Activated T-cell treated with anti-CD3 and anti-CD28 coated beads, Interleukin-2, amount 50 U/mL, for 4 hours (primary cell): ENCODE data around the gene STRIP2. TPM values are rescaled to one million over a fixed set of nuclear protein-coding genes. Genes with fewer than 3 reads are reported as not detected.
"Not testable (repeated sequence)": the region's sequence is repeated elsewhere in the genome, so short reads cannot be mapped to it uniquely, and the experiment has no call there.

ENCODE experiments used
- ATAC-seq, 2 donors: fragments of 200-7000 bp; cut with Tn5 transposase; one replicate each; pipeline ENCODE4 v1.10.0; 2021
- DNase-seq: peaks from one replicate; pipeline ENCODE4 v3.0.0-alpha.2; 2020
- H3K27me3 Mint-ChIP-seq: one replicate; pipeline ENCODE4 v1.8.0; 2021; ENCODE audit warnings: low read depth, mixed read lengths
- H3K36me3 Mint-ChIP-seq: one replicate; pipeline ENCODE4 v1.8.0; 2022; ENCODE audit warnings: mixed read lengths; ENCODE audit not compliant: insufficient read depth
- H3K4me1 Mint-ChIP-seq: one replicate; pipeline ENCODE4 v1.8.0; 2021; ENCODE audit warnings: low read depth, mixed read lengths
- H3K4me3 Mint-ChIP-seq: one replicate; pipeline ENCODE4 v1.8.0; 2021; ENCODE audit warnings: mild to moderate bottlenecking, moderate library complexity, mixed read lengths
- H3K9me3 Mint-ChIP-seq: one replicate; pipeline ENCODE4 v1.8.0; 2021; ENCODE audit warnings: mixed read lengths
- total RNA-seq, 3 donors: library from RNA; stranded (reverse); gene quantifications; one replicate each; pipeline ENCODE4 v1.2.1, GENCODE V29; 2021

Gene STRIP2
- total RNA-seq, 3 donors from 2014 or later = 51.6 to 64.1 (median 56.1) TPM

DNA sequence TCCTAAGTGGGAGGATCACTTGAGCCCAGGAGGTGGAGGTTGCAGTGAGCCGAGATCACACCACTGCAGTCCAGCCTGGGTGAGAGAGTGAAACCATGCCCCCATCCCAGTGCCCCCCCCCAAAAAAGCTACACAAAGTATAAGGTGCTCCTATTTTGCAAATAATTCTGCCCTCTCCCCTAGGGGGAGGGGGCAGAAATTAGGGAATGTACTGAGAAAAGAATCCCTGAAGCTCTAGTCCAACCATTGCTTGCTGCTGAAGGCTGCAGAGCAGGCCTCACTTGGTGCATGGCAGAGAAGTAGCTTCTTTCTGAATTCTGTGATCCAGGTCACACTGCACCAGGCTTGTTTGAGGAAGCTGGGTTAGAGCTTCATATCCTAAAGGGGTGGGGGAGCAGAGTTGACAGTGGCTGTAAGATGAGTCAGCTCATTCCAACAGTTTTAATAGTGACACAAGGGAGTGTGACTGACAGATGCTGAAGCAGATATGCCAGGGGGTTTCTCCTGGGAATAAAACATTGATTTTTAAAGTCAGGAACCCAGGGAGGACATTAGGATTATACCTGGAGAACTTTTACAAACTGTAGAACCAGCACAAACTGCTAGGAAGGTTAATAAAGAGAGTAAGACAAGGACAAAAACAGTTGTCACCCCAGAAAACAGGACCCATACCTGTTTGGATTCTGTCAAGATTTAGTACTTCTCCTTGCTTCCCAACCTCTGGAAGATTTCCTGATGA is 32.8 kb upstream of the STRIP2 start:
- no peak for DNase-seq
- Mint-ChIP-seq H3K36me3 (peaks cover 18% of the 10 kb centered on the region), H3K27me3 (no peaks in the 10 kb centered on the region), H3K4me3 (no peak overlapping the region), H3K4me1 (no peaks in the 10 kb centered on the region), H3K9me3 (no peaks in the 10 kb centered on the region)
- no peak for ATAC-seq

DNA sequence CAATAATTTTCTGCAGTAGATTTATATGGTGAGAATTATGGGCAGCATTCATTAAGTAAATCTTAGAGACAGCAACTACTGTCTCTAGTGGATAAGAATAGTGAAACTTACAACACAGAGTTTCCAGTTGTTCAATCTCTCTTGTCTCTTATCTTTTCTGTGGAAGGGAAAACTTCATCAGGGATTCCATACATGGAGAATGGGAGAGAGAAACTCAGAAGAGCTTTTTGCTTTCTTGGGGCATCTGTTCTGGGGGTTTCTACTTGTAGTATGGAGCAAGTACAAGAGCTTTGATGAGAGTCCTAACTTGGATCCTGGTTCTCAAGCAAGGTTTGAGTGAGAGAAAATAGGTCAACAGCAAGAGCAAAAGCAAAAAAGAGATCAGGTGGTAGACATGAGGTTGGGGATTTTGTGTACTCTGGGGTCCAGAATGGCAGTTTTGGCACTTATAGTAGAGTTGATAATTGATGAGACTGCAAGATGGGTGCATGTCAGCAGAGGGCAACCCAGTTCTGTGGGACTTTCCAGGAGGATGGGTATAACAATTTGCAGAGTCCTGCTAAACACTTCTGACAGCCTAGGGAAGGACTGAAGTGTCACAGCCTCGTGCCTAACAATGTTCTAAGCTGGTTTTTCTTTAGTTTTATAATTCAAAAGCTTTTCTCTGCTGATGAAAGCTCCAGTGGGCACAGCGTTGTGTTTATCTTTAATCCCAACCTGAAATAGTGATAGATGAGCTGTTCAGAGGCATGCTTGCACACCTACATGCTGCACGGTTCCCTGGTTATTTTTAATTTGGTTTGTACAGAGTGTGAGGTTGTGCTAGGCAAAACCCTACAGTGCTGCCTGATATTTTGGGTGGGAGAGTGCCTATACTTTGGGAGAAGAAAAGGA is 32.0 kb upstream of the STRIP2 start:
- Mint-ChIP-seq H3K4me1 (no peaks in the 10 kb centered on the region), H3K36me3 (peaks cover 16% of the 10 kb centered on the region), H3K9me3 (no peaks in the 10 kb centered on the region), H3K27me3 (no peaks in the 10 kb centered on the region), H3K4me3 (no peak overlapping the region)
- no peak for DNase-seq
- peak; percentile 43 to 54 for ATAC-seq

DNA sequence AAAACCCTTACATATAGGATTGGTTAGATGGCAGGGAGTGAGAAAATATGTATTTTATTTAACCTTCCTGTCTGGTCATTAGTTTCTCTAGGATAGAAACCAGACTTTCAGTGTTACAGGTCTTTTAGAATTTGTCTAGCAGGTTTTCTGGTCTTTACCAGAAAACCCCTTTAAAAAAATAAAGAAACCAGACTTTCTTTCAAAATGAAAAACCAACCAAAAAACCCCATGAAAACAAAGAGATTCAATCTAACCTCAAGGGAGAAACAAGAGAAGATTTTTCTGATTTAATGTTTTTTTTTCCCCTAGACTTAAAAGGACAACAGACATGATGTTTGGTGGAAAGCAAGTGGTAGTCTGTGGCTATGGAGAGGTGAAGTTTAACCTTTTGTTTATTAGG is 28.7 kb upstream of the STRIP2 start:
- no peaks in the 10 kb centered on the region for H3K27me3 Mint-ChIP-seq
- H3K36me3 Mint-ChIP-seq = peaks cover 35% of the 10 kb centered on the region
- ATAC-seq = no peak
- DNase-seq = no peak
- no peaks in the 10 kb centered on the region for H3K9me3 Mint-ChIP-seq
- no peak overlapping the region for H3K4me3 Mint-ChIP-seq
- H3K4me1 Mint-ChIP-seq = no peaks in the 10 kb centered on the region

DNA sequence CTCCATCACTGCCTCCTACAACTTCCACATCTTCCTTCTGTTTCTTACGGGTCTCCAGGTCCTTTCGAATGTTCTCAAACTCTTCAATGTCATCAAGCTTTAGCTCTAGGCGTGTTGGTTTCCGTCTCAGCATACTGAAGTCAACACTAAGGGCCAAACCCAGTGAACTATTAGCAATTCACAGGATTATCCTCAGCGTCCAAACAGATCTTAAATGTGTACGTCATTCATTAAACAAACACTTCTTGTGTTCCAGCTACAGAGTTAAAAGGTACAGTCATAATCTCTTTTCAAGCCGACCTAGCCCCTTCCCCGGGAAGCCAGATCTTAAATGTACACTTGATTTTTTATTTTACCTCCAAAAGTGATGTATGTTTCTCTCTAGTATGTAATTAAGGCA is 24.0 kb upstream of the STRIP2 start:
- not testable (repeated sequence) for H3K4me3 Mint-ChIP-seq, ATAC-seq, H3K27me3 Mint-ChIP-seq, H3K9me3 Mint-ChIP-seq, DNase-seq, H3K4me1 Mint-ChIP-seq
- peaks cover 49% of the 10 kb centered on the region for H3K36me3 Mint-ChIP-seq

DNA sequence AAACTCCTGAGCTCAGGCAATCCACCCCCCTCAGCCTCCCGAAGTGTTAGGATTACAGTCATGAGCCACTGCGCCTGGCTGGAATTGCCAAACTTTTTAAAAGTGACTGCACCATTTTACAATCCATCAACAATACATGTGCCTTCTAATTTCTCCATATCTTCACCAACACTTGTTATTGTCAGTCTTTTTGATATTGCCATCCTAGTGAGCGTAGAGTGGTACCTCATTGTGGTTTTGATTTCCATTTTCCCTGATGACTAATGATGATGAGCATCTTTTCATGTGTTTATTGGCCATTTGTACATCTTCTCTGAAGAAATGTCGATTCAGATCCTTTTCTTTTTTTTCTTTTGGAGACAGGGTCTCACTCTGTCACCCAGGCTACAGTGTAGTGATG is 21.7 kb upstream of the STRIP2 start:
- Mint-ChIP-seq H3K27me3 (no peaks in the 10 kb centered on the region), H3K4me1 (no peaks in the 10 kb centered on the region), H3K9me3 (peaks cover 4% of the 10 kb centered on the region), H3K36me3 (peaks cover 45% of the 10 kb centered on the region), H3K4me3 (no peak overlapping the region)
- no peak for DNase-seq
- no peak for ATAC-seq

- no peak for DNase-seq
- Mint-ChIP-seq H3K4me1 (no peaks in the 10 kb centered on the region), H3K9me3 (peaks cover 4% of the 10 kb centered on the region), H3K36me3 (peaks cover 18% of the 10 kb centered on the region), H3K27me3 (no peaks in the 10 kb centered on the region), H3K4me3 (no peak overlapping the region)
- ATAC-seq = no peak
Measured at GRCh38 chr7:129417073-129417472, 17.2 kb upstream of the STRIP2 start.

- Mint-ChIP-seq H3K27me3 (no peaks in the 10 kb centered on the region), H3K9me3 (no peaks in the 10 kb centered on the region), H3K36me3 (peaks cover 27% of the 10 kb centered on the region), H3K4me3 (no peak overlapping the region), H3K4me1 (peaks cover 2% of the 10 kb centered on the region)
- no peak for DNase-seq
- no peak for ATAC-seq
Measured at GRCh38 chr7:129421717-129422250, 12.4 kb upstream of the STRIP2 start.

DNA sequence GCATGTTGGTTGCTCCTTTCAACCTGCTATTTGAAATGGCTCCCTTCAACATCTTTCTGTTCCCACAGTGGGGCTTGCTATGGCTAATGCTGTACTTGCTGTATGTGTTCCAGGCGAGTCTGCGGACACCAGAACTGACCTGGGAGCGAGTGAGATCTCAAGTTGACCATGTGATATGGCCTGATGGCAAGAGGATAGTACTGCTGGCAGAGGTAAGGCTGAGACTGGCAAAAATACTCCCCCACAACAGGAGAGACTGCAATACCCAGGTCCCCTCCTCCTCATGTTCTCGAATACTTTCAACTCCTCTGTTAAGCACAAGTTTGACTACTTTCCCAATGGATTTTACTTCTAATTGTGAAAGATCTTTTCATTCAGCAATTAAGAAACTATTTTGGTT is 11.5 kb upstream of the STRIP2 start:
- Mint-ChIP-seq H3K27me3 (no peaks in the 10 kb centered on the region), H3K4me3 (no peak overlapping the region), H3K36me3 (peaks cover 32% of the 10 kb centered on the region), H3K4me1 (peaks cover 2% of the 10 kb centered on the region), H3K9me3 (no peaks in the 10 kb centered on the region)
- ATAC-seq (no peak), DNase-seq (no peak)

DNA sequence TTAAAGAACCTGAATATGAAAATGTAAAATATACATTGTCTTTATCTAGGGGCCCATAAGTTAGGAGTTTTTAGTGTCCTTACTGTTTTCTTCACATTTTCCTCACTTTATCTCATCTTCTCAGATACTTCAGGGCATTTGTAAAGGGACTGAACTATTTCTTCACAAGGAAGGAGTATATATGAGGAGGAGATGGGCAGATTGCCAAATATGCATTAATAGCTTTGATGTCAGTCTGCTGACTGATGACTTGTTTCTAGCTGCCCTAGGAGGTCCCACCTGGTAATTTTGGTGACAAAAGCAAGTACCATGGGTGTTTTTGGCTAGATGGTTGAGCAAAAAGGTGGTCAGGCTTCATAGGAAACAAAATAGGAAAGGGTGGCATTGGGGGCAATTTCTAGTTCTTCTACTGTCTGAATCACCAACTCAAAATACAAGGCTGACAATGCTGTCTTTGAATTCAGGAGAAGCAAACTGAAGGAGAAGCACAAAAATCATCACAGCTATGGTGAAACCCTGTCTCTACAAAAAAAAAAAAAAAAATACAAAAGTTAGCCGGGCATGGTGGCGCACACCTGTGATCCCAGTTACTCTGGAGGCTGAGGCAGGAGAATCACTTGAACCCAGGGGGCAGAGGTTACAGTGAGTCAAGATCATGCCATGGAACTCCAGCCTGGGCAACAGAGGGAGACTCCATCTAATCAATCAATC is 10.4 kb upstream of the STRIP2 start:
- ATAC-seq (no peak), DNase-seq (no peak)
- Mint-ChIP-seq H3K9me3 (no peaks in the 10 kb centered on the region), H3K4me1 (peaks cover 2% of the 10 kb centered on the region), H3K36me3 (peaks cover 39% of the 10 kb centered on the region), H3K4me3 (no peak overlapping the region), H3K27me3 (no peaks in the 10 kb centered on the region)

- H3K4me3 Mint-ChIP-seq = no peak overlapping the region
- peaks cover 2% of the 10 kb centered on the region for H3K4me1 Mint-ChIP-seq
- no peaks in the 10 kb centered on the region for H3K27me3 Mint-ChIP-seq
- DNase-seq (no peak), ATAC-seq (no peak)
- no peaks in the 10 kb centered on the region for H3K9me3 Mint-ChIP-seq
- H3K36me3 Mint-ChIP-seq = peaks cover 39% of the 10 kb centered on the region
Measured at GRCh38 chr7:129426482-129426881, 7.8 kb upstream of the STRIP2 start.

DNA sequence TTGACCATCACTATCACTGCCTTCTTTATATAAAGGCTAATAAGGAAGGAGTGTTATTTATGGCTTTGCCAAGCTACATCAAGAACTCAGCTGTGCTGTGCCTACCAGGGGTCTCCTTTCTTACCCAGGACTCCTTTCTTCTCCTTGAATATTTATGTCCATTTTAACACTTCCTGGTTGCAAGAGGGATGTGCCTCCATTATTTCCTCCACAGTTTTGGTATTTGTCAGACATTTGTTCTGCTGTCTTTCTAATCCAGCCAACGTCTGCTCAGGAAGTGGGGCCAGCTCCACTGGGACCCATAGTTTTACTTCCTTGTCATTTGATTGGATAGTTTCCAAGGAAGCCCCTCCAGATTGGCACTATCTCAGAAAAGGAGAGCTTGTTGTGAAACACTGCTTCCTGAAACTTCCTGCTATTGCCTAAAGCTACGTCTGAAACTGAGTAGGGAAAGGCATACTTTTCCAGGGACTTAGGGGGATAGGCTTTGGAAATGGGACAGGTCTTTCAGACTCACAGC is 6.6 kb upstream of the STRIP2 start:
- peaks cover 2% of the 10 kb centered on the region for H3K4me1 Mint-ChIP-seq
- no peak for DNase-seq
- H3K4me3 Mint-ChIP-seq = no peak overlapping the region
- H3K36me3 Mint-ChIP-seq = peaks cover 35% of the 10 kb centered on the region
- ATAC-seq = no peak
- peaks cover under 1% of the 10 kb centered on the region for H3K27me3 Mint-ChIP-seq
- H3K9me3 Mint-ChIP-seq = no peaks in the 10 kb centered on the region

- peaks cover 16% of the 10 kb centered on the region for H3K27me3 Mint-ChIP-seq
- no peaks in the 10 kb centered on the region for H3K9me3 Mint-ChIP-seq
- H3K4me3 Mint-ChIP-seq = no peak overlapping the region
- DNase-seq (no peak), ATAC-seq (no peak)
- peaks cover 30% of the 10 kb centered on the region for H3K36me3 Mint-ChIP-seq
- H3K4me1 Mint-ChIP-seq = peaks cover 25% of the 10 kb centered on the region
Measured at GRCh38 chr7:129431911-129432643, 2.2 kb upstream of the STRIP2 start.

- no peak for DNase-seq
- peaks cover 16% of the 10 kb centered on the region for H3K27me3 Mint-ChIP-seq
- peaks cover 15% of the 10 kb centered on the region for H3K36me3 Mint-ChIP-seq
- peaks cover 37% of the 10 kb centered on the region for H3K4me1 Mint-ChIP-seq
- H3K9me3 Mint-ChIP-seq = no peaks in the 10 kb centered on the region
- ATAC-seq = no peak
- H3K4me3 Mint-ChIP-seq = peak overlapping the region; percentile 90
Measured at GRCh38 chr7:129434675-129435318, 565 bp downstream of the STRIP2 start.
